BJ (cell line): Measurements from ENCODE around the gene RAD9A. TPM values are rescaled to one million over a fixed set of nuclear protein-coding genes. Genes with fewer than 3 reads are reported as not detected.

Experiments used
- CTCF ChIA-PET: fragments of 350-600 bp; formaldehyde crosslinking; extraction: SDS; loops from one replicate; lab custom pipeline; 2021; ENCODE audit warnings: antibody characterized with exemption, inconsistent platforms; lab: Yijun Ruan, JAX
- POLR2A ChIA-PET: fragments of 300-600 bp; sonication (Branson Sonifier 250); formaldehyde crosslinking; extraction: SDS; loops from one replicate; lab custom pipeline; 2021; ENCODE audit warnings: antibody characterized with exemption; lab: Charles Lee
- DNase-seq: peaks from one replicate; pipeline ENCODE4 v3.0.0-alpha.2; 2011; ENCODE audit warnings: low read depth
- H3K27me3 ChIP-seq: 2 replicates; pipeline ENCODE4 v1.6.0; 2011; ENCODE audit warnings: low read length; ENCODE audit not compliant: control insufficient read depth, insufficient read depth
- H3K36me3 ChIP-seq: 2 replicates; pipeline ENCODE4 v1.5.1; 2011; ENCODE audit warnings: low read length; ENCODE audit not compliant: control insufficient read depth, insufficient read depth
- H3K4me3 ChIP-seq: 2 replicates; pipeline ENCODE4 v1.5.1; 2011; ENCODE audit warnings: low read depth, mild to moderate bottlenecking, control low read depth, low read length
- polyA plus RNA-seq: library from polyadenylated mRNA; depleted of rRNA; stranded (reverse); fragments of >200 nt; gene quantifications from 2 replicates; pipeline ENCODE4 v1.2.3, GENCODE V29; 2011
- TF ChIP-seq, protein P1 (sequence below): IDR thresholded peaks from 2 replicates; pipeline ENCODE4 v1.5.1; 2011; ENCODE audit warnings: low read depth, mild to moderate bottlenecking, control low read depth, inconsistent platforms, low read length, moderate library complexity; ENCODE audit not compliant: insufficient read depth

RAD9A gene
- polyA plus RNA-seq, 1 experiment, result 10.7 TPM

- CTCF ChIA-PET, result interaction anchor here (0.7 kb wide), 1 partner anchor 82 kb away, joined by 3 read pairs; no protein-coding TSS in a partner anchor
- Histone ChIP-seq H3K27me3 (no peaks in the 10 kb centered on the region), H3K4me3 (no peak overlapping the region), H3K36me3 (peaks cover 23% of the 10 kb centered on the region)
- POLR2A ChIA-PET, result no interaction called here
- TF ChIP-seq, protein P1, sequence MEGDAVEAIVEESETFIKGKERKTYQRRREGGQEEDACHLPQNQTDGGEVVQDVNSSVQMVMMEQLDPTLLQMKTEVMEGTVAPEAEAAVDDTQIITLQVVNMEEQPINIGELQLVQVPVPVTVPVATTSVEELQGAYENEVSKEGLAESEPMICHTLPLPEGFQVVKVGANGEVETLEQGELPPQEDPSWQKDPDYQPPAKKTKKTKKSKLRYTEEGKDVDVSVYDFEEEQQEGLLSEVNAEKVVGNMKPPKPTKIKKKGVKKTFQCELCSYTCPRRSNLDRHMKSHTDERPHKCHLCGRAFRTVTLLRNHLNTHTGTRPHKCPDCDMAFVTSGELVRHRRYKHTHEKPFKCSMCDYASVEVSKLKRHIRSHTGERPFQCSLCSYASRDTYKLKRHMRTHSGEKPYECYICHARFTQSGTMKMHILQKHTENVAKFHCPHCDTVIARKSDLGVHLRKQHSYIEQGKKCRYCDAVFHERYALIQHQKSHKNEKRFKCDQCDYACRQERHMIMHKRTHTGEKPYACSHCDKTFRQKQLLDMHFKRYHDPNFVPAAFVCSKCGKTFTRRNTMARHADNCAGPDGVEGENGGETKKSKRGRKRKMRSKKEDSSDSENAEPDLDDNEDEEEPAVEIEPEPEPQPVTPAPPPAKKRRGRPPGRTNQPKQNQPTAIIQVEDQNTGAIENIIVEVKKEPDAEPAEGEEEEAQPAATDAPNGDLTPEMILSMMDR, result peak; percentile 30
- no peak for DNase-seq
These were observed 47.8 kb downstream of the RAD9A start for GRCh38 chr11:67439321-67440228.

DNA sequence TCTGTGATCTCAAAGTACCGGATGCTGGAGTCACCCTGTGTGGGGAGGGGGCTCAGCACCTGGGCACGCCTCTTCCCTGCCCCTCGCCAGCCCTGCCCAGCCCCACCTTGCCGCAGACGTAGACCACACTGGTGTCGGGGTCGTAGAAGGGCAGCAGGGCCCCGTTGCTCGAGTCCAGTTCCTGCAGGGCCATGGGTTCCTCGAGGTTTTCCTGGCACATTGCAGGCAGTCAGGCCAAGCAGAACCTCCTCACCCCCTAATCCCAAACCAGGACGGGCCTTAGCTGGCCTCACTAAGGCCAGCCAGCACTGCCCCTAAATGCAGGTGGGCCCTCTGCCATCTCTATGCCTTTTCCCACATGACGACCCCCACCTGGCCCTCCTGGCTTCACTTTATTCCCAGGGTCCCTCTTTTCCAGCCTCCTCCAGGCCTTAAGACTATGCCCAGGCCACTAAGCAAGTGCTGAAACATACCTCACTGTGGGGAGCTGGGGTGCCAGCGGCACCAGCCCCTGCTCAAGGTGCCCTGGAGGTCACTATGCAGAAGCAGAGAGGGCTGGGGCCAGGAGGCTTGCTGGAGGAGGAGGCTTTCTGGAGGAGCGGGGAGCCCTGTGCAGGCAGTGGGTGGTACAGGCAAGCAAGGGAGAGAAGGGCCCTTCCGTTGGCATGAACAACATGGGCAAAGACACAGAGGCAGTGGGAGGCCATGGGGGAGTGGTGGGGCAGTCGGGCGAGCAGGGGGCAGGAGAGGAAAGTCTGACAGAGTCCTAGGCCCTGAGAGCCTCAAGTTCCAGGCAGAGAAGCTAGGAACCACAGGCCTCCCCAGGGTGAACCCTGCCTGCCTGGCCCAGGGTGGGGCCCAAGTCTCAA lies 48.7 kb downstream of the RAD9A start:
- POLR2A ChIA-PET, result no interaction called here
- Histone ChIP-seq H3K27me3 (no peaks in the 10 kb centered on the region), H3K36me3 (peaks cover 22% of the 10 kb centered on the region), H3K4me3 (no peak overlapping the region)
- TF ChIP-seq, protein P1, result no peak
- DNase-seq, result no peak
- CTCF ChIA-PET, result interaction anchor here (0.7 kb wide), 1 partner anchor 83 kb away, joined by 3 read pairs; no protein-coding TSS in a partner anchor

- no peak for DNase-seq
- TF ChIP-seq, protein P1, result no peak
- Histone ChIP-seq H3K27me3 (no peaks in the 10 kb centered on the region), H3K4me3 (no peak overlapping the region), H3K36me3 (peaks cover 19% of the 10 kb centered on the region)
- ChIA-PET CTCF (no interaction called here), POLR2A (no interaction called here)
These were observed 49.3 kb downstream of the RAD9A start for GRCh38 chr11:67441098-67441563.

DNA sequence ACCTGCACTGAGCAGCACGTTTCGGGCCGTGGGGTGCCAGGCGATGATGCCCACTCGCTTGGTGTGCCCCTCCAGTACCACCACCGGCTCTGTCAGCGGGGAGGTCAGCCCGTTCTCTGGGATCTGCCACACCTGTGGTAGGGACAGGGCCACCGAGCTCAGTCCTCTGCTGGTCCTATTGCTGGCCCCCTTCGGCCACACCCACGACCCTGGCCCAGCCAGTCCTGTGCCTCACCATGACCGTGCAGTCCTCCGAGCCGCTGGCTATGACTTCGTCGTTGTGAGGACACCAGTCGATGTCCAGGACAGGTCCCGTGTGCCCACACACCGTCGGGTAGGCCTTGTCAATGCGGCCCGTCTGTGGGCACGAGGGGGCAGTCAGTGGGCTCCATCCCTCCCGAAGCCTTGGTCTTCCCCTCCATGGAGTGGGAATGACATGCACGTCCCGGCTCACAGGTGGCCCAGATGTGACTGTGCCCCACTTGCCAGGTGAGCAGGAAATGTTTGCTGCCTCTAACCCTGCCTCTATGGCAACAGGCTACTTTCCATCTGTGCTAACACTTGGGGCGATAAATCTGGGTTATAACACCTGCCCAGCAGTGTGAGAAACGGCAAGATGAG lies 50.1 kb downstream of the RAD9A start:
- H3K27me3 ChIP-seq, result no peaks in the 10 kb centered on the region
- ChIA-PET CTCF (no interaction called here), POLR2A (no interaction called here)
- TF ChIP-seq, protein P1, result no peak
- H3K4me3 ChIP-seq, result no peak overlapping the region
- no peak for DNase-seq
- H3K36me3 ChIP-seq, result peaks cover 18% of the 10 kb centered on the region
